Middle frontal gyrus (tissue), 1 donor: ENCODE data around the gene RFPL3.
"Not testable (repeated sequence)": the region's sequence is repeated elsewhere in the genome, so short reads cannot be mapped to it uniquely, and the experiment has no call there.

Experiments
- DNase-seq: peaks from one replicate; pipeline ENCODE4 v3.0.0-alpha.2; 2015; ENCODE audit warnings: low spot score; ENCODE audit errors: extremely low spot score

Gene RFPL3

DNA sequence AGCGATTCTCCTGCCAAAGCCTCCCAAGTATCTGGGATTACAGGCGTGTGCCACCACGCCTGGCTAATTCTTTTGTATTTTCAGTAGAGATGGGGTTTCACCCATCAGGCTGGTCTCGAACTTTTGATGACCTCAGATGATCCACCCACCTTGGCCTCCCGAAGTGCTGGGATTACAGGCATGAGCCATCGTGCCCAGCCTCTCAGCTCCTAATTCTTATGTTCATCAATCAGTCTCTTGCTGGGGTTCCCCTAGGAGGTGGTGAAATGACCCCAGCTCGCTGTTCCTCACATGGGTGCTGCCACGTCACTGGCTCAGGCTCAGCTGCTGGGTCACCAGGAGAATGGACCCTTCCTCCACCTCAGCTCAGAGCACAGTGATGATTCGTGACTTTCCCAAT, at the start of gene RFPL3:
Gene RFPL3 (plus strand): TSS at position 301 of the 400 bp plus-strand sequence. CDS start 205 bp downstream, outside the sequence.
- DNase-seq: not testable (repeated sequence)

DNA sequence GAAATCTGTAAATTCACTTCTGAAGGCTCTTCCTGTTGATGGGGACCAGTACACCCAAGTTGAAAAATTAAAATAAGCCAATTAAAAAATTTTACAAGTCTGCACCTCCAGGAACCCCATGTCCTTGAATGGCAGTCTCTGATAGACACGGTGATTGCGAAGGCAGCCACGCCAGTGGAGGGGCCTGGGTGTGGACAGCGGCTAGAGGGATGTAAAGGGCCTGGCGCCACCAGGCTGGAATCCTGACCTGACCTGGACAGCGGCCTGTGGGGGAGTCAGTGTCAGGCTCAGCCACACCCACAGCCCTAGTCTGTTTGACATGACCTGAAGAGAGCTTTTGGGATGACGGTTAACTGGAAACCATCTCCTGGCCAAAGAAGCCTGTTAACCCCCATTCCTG, 49.5 kb upstream of the RFPL3 start:
- DNase-seq: no peak

GRCh38 chr22:32308934-32309333, 48.7 kb upstream of the RFPL3 start:
- DNase-seq: no peak

DNA sequence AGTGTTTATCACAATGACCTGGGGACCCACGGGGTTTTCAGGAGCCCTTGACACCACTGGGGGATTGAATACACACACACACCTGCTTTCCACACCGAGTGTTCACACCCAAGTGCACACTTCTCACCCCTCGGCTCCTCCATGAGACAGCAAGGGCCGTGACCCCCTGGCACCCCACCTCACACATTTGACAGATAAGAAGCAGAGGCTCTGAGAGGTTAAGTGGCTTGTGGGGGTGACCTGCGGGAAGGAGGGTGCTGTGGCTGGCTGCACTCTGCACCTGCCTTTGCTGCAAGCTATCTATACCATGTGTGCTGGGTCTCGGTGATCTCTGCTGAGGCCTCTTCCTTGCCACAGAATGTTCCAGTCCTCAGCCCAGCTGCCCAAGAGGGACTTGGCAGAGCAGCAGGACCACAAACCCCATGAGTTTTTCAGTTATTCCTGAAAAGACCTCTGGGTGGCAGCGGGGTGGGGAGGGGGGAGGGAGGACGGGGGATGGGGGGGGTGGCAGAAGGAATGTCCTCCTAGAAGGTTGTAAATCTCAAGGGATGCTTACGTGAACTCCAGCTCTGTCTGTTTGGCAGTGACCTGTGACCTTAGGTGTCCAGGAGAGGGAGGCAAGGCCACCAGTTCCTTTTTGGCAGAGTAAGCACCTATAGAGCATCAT, 47.9 kb upstream of the RFPL3 start:
- DNase-seq: no peak

- no peak for DNase-seq
These were observed 46.9 kb upstream of the RFPL3 start for GRCh38 chr22:32310777-32311176.

DNA sequence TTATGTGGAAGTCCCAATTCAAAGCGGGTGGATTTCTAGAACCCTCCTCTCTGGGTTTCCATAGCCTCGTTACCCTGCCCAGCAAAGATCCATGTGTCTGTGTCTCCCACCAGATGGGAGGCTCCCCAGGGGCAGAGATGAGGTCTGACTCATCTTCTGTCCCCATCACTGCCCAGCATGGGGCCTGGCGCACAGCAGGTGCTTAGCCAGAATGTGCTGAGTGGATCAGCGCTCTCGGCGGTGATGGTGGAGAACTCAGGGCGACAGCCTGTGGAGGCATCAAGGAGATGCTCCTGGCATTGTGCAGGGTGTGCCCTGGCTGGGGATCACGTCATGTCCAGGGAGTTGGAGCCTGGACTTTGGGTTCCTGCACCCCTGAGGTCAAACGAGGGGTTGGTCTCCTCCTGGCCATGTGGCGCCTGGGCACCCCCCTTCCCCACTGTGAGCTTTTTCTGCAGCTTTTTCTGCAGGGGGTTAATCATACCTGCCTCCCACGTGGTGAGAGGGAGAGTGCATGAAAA, 46.1 kb upstream of the RFPL3 start:
- no peak for DNase-seq

GRCh38 chr22:32312748-32313147, 44.9 kb upstream of the RFPL3 start:
- no peak for DNase-seq

DNA sequence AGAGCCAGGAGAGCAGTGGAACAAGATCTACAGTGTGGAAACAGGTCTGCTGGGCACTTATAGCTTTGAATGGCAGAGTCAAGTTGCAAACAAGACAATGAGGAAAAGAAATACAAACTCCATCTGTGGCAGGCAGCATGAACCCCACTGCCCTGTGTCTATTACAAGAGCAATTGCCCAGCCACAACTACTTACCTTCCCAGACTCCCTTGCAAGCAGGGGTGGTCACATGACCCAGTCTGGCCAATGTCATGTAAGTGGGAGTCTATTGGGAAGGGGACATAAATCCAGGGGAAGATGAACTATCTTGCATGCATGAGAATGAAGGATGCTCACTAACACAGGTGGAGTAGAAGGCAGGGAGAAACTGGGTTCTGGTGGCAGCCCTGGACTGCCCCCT, 44.1 kb upstream of the RFPL3 start:
- no peak for DNase-seq

DNA sequence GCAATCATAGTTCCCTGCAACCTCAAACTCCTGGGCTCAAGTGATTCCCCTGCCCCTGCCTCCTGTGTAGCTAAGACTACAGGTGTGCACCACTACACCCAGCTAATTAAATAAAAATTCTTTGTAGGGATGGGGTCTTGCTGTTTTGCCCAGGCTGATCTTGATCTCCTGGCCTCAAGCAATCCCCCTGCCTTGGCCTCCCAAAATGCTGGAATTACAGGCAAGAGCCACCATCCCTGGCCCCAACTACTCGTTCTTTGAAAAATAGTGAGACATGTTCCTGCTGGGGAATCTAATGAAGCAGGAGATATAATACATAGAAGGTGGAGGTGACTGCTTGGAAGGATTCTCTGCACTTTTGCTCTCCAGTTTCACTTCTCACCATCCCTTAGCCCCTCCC, 40.1 kb upstream of the RFPL3 start:
- DNase-seq: no peak

DNA sequence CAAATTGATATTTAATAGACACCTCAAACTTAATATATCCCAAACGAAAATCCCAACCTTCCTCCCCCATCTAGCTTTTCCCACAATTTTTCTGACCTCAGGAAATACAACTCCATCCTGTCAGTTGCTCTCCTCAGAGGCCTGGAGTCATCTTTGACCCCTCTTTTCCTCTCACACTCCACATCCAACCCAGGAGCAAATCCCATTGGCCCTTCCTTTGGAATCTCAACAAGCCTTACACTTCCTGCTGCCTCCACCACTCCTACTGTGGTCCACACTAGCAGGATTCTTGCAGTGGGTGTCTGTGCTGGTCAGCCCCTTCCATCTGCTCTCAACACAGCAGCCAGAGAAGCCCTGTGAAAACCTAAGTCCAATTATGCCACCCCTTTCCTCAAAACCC, 39.3 kb upstream of the RFPL3 start:
- DNase-seq: no peak

- DNase-seq: no peak
These were observed 37.7 kb upstream of the RFPL3 start for GRCh38 chr22:32319861-32320406.

- no peak for DNase-seq
These were observed 34.7 kb upstream of the RFPL3 start for GRCh38 chr22:32322986-32323385.

- no peak for DNase-seq
These were observed 34.0 kb upstream of the RFPL3 start for GRCh38 chr22:32323513-32324164.

GRCh38 chr22:32324505-32325415, 32.9 kb upstream of the RFPL3 start:
- DNase-seq: no peak

GRCh38 chr22:32325416-32325801, 32.3 kb upstream of the RFPL3 start:
- DNase-seq: no peak

DNA sequence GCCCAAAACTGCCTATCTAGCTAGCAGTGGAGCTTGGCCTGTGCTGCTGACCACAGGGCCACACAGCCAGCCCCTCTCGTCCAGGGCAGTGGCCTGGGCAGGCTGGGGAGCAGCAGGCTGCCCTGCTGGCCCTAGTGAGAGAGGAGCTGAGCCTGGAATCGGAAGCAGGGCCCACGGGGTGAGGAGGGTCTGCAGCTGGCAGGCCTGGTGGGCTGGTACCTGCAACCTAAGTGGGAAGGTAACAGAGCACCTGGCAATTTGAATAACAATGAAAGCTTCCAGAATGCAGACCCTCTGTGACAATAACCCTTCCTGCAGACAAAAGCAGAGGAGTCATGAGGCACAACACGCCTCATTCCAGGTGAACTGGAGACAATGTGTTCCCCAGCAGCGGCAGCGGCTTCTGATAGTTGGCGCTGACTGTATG, 31.8 kb upstream of the RFPL3 start:
- no peak for DNase-seq

DNA sequence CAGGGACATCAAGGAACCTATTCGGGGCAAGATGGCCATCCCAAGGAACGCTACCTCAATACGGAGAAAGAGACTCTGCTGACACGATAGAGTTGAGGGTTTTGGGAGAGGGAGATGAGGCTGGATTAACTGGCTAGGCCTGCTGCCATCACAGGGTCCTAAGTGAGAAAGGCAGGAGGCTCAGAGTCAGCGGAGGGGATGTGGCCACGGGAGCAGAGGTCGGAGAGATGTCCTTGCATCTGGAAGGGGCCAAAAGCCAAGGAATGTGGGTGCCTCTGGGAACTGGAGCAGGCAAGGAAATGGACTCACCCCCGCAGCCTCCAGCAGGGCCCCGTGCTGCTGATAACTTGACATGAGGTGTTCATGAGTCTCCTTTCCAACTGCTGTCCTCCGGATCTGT, 31.0 kb upstream of the RFPL3 start:
- DNase-seq: no peak

GRCh38 chr22:32327066-32327465, 30.6 kb upstream of the RFPL3 start:
- DNase-seq: no peak

DNA sequence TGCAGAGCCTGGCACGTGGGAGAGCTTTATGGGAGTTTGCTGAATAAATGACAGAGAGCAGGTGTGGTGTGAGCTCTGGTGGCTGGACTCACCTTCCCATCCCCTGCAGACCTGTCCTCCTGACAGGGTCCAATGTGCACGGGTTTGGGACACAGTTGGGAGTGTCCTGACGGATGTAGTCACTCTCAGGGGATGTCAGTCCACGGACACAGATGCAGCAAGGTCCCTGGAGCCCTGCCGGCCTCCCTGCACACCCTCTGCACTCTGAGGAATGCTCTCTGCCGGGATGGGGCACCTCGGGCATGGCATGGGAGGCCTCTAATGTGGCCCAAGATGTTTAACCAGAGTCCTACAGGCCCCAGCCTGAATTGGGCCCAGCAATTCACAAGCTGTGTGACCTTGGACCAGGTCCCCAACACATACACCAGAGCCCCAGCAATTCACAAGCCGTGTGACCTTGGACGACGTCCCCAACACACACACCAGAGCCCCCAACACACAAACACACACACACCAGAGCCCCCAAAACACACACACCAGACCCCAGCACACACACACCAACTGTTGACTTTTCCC, 30.0 kb upstream of the RFPL3 start:
- no peak for DNase-seq

GRCh38 chr22:32328306-32329201, 29.1 kb upstream of the RFPL3 start:
- DNase-seq: no peak
